NOMO-1 (cell line): ENCODE measurements around the gene BSCL2.
"Not testable (repeated sequence)": the region's sequence is repeated elsewhere in the genome, so short reads cannot be mapped to it uniquely, and the experiment has no call there.

Experiments
- DNase-seq, 2 experiments: peaks; one replicate each; lab custom pipeline; 2025; ENCODE audit not compliant: unreplicated experiment in 2 of 2; lab: John Stamatoyannopoulos, UW

Gene BSCL2

DNA sequence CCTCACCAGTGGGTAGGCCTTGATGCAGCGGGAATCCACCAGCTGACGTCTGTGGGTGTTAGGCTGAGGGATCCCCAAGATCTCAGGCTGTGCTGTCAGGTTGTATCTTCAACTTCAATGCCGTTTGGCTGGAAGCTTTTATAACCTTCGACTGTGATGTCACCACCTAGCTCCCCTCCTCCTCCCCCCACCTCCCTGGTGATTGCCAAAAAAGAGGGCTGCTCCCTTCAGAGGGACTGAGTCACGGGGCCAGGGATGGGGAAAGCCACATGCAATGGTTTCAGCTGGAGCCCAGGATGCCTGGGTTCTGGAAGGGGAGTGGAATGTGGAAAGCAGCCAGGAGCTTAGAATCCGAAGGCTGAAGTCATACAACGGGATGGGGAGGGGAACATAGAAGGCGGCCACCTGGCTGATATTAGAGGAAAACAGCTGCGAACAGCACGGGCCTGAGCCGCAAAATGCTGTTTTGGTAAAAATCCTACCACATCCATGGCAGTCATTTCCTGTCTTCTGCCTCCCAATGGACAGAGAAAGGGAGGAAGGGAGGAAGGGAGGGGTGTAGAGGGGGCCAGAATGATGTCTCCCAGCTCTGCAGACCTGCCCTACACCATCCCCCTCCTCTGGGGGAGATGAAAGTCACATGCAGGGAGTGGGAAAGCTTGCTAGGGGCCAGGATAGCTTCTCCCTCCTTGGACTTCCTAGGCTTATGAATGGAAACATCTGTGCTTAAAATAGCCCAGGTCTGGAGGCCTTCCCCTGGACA lies 17.6 kb downstream of the BSCL2 start, which contains the start of gene LRRN4CL:
Gene LRRN4CL (minus strand): TSS at position 110 of the 763 bp plus-strand sequence. CDS start 1,022 bp downstream, outside the sequence.
- no peak for DNase-seq

DNA sequence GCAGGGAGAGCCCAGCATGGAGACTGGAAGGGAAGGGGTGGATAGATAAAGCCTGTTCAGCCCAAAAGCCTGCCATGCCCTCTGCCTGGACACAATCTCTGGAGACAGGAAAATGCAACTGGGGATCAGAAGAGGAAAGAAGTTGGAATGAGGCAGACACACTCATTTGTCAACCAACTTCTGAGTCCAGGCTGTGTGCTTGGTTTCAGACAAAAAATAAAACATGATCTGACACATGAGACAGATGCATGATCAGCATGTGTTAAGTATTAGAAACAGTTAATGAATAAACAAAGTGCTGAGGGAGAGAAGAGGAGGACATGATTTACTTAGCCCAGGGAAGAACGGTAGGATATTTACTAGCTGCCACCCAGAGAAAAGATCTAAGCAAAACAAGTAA lies 18.7 kb downstream of the BSCL2 start:
- no peak for DNase-seq

DNA sequence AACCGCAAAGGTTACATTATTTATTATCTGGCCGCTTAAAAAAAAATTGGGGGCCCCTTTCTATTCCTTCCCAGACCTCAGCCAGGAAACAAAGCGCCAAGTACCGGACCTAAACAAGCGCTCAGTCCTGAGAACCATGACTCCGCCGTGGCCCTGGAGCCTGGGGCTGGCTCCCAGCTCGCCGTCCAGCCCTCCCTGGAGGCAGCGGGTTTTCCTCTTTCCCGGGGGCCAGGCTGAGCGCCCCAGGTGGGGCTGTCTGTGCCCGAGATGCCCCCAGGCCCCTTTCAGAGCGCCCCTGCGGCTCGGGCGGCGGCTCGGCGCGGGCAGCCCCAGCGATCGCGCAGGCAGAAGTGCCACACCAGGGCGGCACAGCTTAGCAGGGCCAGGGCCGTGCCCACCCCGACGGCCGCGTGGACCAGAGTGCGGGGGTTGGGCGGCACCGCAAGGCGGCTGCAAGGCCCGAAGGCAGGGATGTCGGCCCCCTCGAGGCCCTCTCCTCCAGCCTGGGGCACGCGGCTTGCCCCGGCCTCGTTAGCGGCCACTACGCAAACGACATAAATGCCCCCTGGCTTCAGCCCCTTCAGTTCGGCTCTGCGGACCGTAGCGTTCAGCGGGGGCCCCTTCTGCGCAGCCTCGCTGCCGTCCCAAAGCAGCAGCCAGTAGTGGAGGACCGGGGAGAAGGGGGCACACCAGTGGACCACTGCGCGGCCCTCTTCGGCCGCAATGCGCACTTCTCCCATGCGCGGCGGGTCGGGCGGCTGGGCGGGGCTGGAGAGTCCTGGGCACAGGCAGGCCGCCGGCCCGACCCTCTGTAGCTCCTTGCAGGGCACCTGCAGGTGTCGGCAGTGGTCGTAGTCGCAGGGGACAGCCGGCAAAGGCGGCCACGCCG lies 19.5 kb downstream of the BSCL2 start:
- no peak for DNase-seq

DNA sequence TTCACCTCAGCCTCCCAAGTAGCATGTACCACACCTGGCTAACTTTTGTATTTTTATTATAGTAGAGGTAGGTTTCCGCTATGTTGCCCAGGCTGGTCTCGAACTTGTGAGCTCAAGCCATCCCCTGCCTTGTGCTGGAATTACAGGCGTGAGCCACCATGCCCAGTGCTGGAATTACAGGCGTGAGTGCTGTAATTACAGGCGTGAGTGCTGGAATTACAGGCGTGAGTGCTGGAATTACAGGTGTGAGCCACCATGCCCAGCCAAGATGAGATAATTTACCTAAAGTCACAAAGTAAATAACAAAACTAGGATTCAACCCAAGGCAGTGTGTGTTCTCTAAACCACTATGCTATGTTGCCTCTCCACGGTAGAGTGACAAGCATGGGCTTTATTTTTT lies 24.7 kb downstream of the BSCL2 start:
- no peak for DNase-seq

DNA sequence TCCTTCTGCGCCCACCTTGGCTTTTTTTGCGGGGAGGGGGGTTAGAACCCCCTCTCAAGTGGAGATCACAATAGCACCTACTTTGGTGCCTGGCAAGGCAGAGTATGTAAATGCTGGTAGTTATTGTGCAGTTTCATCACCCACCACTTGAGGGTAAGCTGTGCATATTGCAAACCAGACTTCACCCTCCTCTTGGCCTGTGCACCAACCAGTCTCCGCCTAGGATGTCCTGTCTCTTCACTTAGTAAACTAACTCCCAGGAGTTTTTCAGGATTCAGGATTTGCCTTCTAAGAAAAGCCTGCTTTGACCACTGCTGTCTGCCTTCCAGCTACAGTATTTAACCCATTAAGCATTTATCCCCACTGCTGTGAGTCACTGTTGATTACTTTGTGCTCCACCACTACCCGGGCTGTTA lies 26.4 kb downstream of the BSCL2 start:
- DNase-seq: peak; percentile 8 to 50

DNA sequence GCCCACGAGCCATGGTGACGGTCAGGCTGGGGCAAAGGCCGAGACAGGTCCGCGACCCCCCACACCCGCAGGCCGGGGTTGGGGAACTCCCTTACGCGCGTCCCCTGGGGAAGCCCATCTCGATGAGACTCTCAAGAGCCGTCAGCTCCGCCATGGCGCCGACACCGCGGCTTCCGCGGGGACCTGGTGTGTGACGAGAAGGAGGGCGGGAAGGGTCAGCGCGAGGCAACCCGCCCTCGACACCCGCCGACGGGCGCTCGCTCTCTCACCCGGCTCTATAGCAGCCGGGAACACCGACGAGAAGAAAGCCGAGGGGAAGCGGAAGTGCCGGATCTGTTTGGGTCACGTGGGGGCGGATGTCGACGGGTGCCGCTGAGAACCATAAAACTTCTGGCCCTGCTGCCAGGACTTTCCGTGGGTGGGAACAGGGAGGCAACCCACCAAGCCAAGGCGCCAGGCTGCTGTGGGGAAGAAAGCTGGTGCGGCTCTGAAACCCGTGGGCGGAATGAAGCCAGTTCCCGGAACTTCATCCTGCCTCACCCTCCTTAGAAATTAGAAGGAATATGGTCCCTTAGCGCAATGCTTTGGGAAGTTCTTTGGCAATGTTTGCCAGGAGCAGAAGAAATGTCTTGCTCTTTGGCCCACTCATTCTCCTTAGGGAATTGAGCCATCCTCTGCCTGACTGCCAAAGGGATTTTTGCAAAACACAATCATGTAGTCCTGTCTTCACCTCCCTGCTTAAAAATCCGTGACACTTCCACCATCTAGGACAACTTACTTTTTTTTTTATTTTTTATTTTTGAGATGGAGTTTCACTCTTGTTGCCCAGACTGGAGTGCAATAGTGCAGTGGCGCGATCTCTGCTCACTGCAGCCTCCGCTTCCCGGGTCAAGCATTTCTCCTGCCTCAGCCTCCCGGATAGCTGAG lies 28.2 kb downstream of the BSCL2 start, which contains the start of gene UBXN1:
Gene UBXN1 (minus strand): TSS at position 304 of the 927 bp plus-strand sequence. CDS start 150 bp downstream, at position 154.
- DNase-seq: peak; percentile 86 to 88

DNA sequence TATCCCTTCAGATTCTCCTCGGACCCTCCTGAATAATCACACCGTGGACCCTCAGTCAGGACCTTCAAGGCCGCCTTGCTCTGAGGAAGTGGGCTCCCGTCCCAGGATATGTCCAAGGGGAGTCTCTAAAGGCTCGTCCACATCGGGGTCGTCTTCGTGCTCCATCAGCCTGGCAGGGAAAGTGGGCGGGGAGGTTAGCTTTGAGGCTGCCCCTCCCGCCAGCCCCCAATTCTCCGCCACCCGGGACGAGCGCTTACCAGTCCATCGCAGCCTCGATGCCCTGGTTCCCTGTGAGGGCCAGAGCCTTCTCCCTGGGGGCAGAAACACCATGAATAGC lies 28.8 kb downstream of the BSCL2 start:
- DNase-seq: no peak

DNA sequence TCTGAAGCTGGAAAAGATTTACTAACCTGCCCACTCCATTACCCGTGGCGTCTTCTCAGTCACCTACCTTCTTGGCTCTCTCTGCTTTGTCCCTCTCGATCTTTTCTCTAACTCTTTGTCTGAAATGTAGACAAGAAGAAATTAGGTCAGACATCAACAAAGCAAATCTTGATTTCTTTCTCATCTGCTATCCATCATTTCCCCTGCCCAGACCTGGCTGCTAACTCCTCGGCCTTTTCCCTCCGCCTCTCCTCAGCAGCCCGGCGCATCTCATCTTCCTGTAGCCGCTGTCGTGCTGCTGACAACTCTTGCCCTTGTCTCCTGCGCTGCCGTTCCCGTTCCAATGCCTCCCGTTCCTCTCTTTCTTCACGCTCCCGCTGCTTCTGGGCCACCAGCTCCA lies 29.5 kb downstream of the BSCL2 start:
- DNase-seq: no peak

DNA sequence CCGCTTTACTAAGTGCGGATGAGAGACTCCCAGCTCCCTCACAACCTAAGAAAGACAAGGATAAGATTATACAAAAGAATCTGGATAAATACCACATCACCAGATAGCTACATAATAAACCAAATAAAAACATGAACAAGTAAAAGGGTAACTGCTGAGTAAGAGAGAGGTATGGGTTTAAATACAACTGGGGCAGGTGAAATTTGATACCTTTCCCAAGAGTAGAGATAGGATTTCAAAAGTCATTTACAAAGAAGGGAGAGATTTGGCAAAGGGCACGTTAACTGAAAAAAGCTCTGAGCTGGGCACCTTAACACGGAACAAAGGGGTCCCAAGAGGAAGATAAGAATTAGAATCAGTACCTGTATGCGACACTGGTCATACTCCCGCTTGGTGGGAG lies 30.1 kb downstream of the BSCL2 start:
- DNase-seq: no peak

DNA sequence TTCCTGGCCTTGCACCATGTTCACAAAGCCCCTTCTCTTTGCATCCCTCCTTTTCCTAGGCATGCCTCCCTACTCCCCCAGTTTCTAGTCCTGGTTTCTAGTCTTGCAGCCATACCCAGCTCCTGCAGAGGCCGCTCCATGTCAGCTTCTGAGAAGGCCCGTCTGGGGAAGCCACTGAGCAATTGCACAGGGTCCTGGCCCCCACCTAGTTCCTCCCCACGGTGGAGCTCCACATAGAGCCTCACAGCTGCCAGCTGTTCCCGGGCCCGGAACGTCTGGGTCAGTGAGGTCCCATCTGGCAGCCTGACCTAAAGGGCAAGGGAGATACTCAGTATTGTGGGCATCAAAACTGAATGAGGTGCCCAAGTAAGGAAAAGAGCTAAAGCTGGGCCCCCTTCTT lies 30.5 kb downstream of the BSCL2 start:
- no peak for DNase-seq

DNA sequence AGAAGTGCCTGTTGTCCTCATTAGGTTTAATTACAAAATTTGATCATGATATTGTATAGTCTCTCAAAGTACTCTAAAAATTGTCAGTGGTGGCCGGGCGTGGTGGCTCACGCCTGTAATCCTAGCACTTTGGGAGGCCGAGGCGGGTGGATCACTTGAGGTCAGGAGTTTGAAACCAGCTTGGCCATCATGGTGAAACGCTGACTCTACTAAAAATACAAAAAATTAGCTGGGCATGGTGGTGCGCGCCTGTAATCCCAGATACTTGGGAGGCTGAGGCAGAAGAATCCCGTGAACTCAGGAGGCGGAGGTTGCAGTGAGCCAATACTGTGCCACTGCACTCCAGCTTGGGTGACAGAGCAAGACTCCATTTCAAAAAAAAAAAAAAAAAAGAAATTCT lies 31.8 kb downstream of the BSCL2 start:
- not testable (repeated sequence) for DNase-seq

DNA sequence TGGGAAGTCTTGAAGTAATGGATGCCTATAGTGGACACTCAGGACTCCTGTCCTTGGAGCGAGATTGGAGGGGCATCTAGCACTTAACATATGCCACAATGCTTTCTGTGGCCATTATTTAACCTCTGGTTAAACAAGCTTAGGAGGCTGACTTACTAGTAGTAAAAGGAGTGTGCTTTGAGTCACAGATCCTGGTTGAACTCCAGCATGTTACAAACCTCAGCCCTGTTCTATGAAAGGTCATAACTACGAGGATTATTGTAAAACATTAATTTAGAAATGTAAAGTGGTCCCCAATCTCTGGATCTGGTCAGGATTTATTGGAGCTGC lies 34.1 kb downstream of the BSCL2 start:
- no peak for DNase-seq

DNA sequence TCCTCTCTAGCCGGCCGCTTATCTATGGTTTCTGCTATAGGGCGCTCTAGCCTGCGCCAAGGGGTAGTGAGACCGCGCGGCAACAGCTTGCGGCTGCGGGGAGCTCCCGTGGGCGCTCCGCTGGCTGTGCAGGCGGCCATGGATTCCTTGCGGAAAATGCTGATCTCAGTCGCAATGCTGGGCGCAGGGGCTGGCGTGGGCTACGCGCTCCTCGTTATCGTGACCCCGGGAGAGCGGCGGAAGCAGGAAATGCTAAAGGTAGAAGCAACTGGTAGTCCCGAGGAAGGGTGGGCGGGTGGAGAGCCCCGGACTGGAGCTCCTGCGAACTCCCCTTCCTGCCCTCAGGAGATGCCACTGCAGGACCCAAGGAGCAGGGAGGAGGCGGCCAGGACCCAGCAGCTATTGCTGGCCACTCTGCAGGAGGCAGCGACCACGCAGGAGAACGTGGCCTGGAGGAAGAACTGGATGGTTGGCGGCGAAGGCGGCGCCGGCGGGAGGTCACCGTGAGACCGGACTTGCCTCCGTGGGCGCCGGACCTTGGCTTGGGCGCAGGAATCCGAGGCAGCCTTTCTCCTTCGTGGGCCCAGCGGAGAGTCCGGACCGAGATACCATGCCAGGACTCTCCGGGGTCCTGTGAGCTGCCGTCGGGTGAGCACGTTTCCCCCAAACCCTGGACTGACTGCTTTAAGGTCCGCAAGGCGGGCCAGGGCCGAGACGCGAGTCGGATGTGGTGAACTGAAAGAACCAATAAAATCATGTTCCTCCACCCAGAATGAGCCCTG lies 35.4 kb downstream of the BSCL2 start, which contains the start of the genes LBHD1 and UQCC3:
Gene LBHD1 (minus strand): TSS at position 660 of the 782 bp plus-strand sequence. CDS start 2,236 bp downstream, outside the sequence.
Gene UQCC3 (plus strand): TSS at position 66 of the 782 bp plus-strand sequence. CDS start 73 bp downstream, at position 139.
- peak; percentile 88 to 92 for DNase-seq

DNA sequence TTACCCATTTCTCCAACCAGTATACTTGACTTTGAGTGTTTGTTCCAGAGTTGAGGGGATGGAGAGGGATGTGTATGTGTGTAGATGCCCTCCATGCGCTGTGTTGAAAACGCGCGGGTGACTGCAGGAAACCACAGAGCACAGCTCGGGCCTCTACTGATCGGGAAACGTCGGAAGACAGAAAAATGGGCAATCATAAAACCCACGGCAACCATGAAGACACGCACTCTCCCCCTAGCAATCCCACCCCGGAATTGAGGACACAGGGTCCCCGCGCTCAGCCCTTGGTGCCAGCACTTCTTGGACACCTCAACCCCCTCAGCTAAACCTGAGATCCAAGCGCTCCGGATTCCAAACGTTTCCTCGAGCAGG lies 36.0 kb downstream of the BSCL2 start:
- peak in 1 of 2 experiments; percentile 51 for DNase-seq

DNA sequence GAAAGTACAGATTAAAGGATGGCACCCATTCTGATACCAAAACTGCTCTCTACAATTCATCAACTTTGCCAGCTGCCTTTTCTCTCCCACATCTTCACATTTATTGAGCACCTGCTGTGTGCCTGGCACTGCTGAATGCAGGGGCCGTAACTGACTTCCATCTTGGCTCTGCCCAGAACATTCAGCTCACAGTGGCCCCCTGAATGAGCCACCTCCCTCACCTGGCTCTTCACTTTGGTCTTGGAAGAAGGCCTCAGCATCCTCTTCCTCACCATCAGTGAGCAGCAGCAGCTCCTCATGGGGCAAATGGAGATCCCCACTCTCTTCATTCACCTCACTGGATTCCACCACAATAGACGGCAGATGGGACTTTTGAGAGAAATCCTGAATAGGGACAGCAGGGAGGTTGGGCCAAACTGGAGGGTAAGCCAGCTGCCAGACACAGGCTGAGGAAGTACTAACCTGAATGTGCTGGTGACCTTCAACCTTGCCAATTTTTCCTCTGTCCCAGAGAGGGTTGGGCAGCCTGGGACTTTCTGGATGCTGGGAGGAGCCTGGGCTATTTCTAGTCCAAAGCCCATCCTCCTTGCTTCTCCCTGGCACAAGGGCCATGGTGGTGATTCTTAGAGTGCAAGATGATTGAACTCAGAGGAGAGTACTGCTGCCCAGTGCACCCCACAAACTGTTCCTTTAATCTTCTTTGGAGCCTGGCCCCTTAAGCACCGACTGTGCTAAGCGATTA lies 37.6 kb downstream of the BSCL2 start:
- no peak for DNase-seq

DNA sequence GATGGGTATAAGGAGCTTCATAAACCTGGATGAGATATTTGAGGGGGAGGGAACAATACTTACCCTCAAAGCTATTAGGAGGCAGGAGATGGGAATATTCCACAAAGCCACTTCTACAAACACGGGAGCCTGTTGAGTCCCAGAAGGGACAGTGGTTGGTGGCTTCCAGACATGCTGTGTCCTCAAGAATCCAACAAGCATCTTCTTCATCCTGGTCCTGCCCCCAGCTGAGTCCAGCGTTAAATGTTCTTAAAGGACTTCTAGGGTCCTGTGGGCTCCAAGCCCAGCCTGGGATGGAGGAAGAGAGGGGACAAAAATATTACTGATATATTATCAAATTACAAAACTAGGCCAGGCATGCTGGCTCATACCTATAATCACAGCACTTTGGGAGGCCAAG lies 39.8 kb downstream of the BSCL2 start:
- no peak for DNase-seq

DNA sequence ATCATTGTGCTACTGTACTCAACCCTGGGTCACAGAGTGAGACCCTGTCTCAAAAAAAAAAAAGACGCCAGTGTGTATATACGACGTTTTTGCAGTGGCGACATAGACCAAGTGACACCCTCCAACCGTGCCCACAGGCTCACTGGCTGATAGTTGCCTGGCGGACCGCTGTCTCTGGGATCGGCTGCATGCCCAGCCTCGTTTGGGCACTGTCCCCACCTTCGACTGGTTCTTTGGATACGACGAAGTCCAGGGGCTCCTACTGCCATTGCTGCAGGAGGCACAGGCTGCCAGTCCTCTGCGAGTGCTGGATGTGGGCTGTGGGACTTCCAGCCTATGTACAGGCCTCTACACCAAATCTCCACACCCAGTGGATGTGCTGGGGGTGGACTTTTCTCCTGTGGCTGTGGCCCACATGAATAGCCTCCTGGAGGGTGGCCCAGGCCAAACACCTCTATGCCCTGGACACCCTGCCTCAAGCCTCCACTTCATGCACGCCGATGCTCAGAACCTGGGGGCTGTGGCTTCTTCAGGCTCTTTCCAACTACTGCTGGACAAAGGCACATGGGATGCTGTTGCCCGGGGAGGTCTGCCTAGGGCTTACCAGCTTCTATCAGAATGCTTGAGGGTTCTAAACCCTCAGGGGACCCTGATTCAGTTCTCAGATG lies 40.8 kb downstream of the BSCL2 start:
- no peak for DNase-seq

DNA sequence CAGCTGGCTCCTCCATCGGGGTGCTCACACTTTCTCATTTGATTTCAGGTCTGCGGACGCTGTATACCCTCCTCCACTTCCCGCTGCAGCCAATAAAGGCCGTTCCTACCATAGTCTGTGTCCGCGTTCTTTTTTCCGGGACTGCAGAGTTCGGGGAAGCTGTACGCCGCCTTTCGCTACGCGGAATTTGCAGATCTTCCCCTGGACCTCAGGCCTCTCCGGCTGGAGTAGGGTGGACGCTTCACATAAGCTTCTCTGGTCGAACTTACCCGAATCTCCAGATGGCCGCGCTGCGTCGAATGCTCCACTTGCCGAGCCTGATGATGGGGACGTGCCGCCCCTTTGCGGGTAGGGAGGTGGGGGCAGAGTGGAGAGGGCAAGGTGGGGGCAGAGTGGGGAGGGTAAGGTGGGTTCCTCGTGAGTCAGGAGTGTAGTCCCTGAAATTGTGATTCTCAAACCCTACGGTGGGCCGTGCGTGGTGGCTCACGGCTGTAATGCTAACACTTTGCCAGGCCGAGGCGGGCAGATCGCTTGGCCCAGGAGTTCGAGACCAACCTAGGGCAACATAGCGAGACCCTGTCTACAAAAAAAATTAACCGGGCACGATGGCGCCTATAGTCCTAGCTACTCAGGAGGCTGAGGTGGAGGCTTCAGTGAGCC lies 41.5 kb downstream of the BSCL2 start:
- peak; percentile 37 to 62 for DNase-seq
